CD4-positive, alpha-beta T cell treated with Interleukin-1 beta for 1 hour (primary cell): ENCODE results near the gene PDZRN3.
"Not testable (repeated sequence)": the region's sequence is repeated elsewhere in the genome, so short reads cannot be mapped to it uniquely, and the experiment has no call there.

Source experiments
- DNase-seq, 2 donors: peaks; one replicate each; pipeline ENCODE4 v3.0.0-alpha.2; 2020 to 2022

Gene PDZRN3

GRCh38 chr3:73586628-73587027, 38.1 kb downstream of the PDZRN3 start:
- no peak for DNase-seq

DNA sequence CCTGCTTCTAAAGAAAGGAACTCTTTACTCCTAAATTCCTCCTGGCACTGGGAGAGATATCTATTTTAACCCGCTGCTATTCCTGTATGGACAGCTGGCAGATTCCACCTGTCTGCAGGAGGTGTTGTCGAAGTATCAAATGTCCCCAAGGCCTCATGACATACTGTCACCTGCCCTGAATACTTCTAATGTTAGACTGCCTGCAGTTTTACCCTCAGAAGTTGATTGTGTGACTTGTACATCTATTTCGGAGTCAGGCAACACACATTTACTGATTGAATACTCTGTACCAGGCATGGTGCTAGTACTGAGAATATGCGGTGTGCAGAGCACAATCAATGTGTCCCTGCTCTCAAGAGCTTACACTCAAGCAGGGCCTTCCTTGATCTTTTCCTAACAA, 38.6 kb downstream of the PDZRN3 start:
- no peak for DNase-seq

- DNase-seq: no peak
Observed at GRCh38 chr3:73584873-73585272, 39.9 kb downstream of the PDZRN3 start.

DNA sequence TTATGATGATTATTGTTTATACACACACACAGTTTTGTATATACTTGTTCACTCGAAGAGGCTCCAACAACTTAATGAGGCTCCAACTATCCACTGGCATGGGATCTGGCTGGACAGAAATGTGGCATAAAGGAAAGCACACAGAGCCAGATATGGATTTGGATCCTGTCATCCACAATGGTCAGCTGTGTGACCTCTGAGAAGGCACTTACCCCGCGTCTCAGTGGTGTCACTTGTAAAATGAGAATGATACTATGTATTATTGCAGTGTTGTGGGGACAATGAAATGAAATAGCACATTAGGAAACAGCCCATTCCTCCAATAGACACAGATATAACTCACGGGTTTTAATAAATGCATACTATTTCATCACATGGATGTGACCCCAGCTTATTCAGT, 42.2 kb downstream of the PDZRN3 start:
- DNase-seq: no peak

GRCh38 chr3:73581134-73581846, 43.5 kb downstream of the PDZRN3 start:
- no peak for DNase-seq

GRCh38 chr3:73580343-73580742, 44.4 kb downstream of the PDZRN3 start:
- DNase-seq: no peak

DNA sequence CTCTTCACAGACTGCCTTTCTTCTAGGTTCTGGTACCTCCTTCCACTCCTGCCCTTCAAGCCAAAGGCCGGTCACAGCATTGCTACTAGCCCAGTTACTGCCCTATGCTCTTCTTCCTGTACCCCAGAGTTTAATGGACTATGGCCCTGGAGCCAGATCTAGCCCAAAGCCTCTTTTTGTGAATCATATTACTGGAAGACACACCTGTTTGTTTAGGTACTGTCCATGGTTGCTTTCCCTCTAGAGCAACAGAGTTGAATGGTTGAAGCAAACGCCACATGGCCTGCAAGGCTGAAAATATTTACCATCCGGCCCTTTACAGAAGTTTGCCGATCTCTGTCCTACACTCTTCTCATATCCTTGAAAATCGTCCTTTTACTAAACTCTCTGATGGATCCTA, 47.0 kb downstream of the PDZRN3 start:
- DNase-seq: no peak

DNA sequence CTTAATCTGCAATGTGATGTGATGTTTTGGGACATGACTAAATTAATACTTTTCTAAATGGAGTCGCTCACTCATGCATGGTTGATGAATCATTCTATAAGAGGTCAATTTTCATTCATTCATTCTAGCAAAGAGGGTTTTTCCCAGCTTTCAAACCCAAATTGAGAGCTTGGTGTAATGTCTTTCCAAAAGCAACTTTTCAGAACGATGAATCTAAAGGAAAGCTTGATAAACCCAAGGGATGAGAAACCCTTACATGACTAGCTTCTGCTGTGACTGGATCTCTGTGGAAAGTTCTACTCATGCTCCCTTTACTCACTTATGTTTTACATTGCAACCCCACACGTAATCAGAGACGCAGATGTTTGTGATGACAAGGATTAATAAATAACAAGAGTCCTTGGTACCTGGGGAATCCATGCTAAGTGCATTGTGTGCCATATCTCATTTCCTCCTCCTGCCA, 47.7 kb downstream of the PDZRN3 start:
- no peak for DNase-seq

GRCh38 chr3:73575953-73576352, 48.8 kb downstream of the PDZRN3 start:
- DNase-seq: no peak

DNA sequence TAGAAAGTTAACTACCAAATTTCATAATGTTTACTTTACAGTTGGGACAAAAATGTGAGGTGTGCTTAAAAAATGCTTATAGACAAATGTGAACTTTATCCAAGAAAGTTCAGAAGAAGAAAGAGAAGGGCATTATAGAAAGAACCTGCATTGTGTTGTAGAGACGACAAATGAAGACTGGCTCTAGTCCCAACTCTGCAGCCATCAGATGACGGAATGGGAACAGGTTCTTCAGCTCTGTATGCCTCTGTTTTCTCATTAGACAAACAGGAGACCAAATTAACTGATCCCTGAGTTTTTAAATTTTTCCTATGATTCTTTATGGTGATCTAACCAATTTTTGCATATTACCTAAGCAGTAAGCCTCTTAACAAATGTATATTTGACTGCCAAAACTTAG, 49.2 kb downstream of the PDZRN3 start:
- no peak for DNase-seq

- DNase-seq: no peak
Observed at GRCh38 chr3:73573204-73573603, 51.5 kb downstream of the PDZRN3 start.

DNA sequence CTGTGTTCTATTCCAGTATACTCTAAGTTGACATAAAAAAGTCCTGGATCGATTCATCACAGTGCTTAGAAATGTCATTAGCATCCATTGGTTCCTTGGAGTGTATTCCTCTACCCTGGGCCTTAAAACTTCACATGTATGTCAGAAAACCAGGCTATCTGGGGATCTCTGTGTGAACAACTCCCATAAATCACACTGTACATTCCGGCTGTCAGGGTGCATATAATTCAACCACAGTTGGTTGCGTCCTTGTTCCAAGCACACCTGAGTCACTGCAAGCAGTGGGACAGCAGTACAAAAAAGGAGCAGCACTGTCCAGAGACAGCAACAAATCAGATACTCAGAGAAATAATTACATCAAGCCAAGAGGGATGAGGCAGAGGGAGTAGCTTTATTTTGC, 52.4 kb downstream of the PDZRN3 start:
- DNase-seq: no peak

DNA sequence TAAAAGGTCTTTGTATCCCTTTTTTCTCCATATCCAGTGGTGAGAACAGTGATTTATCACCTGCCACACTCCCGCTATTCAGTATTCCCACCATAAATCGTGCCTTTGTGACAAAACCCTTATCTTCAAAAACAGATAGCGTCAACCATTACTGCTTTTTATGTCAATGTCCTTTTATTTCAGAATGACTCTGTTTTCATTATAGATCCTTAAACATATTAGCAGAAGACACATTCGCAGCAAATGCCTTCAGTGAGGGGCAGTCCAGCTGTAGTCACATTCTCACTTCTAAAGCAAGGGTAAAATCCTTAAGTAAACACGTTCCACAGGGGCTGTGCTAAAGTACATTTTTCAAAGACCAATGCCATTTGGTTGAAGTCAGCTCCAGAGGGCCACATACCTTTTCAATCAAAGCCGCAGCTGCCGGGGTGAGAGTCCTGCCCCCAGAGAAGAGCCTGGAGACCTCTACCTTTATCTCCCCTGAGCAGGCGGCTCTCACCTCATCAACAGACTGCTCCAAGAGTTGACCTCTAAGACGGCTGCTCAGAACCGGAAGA, 53.4 kb downstream of the PDZRN3 start:
- DNase-seq: no peak

DNA sequence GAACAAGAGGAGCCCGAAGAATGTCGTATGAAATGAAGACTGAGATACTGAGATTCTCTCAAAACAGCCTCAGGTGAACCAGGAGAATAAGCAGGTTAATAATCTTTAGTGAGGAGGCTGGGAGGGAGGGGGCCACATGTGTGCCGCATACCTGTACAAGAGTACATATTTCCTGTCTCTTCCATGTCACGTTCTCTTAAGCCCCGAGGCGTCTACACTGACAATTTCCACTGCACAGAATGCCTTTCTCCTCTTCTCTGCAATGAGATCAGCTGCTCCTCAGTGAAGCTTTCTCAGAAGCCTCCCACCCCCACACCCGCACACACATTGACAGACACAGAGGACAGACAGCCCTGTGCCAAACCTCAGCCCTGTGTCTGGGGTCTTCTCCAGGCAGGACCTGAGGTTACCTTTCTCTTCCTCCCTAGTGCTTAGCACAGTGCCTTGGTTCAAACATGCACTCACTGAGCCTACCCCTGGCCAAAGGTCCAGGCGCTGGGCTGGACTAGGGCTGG, 55.4 kb downstream of the PDZRN3 start:
- DNase-seq: no peak

GRCh38 chr3:73568371-73568862, 56.3 kb downstream of the PDZRN3 start:
- DNase-seq: no peak

DNA sequence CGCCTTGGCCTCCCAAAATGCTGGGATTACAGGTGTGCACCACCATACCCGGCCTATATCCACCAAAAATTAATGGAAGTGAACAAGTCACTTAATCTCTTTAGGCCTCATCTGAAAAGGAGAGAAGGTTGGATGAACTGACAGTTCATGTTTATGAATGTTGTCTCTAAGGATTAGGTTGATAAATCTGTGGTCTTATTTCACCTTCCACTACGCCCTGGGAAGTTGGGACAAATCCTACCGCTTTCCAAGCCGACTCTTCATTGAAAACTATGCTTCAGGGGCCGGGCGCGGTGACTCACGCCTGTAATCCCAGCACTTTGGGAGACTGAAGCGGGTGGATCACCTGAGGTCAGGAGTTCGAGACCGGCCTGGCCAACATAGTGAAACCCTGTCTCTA, 59.4 kb downstream of the PDZRN3 start:
- DNase-seq: not testable (repeated sequence)

- DNase-seq: no peak
Observed at GRCh38 chr3:73563896-73564582, 60.7 kb downstream of the PDZRN3 start.

DNA sequence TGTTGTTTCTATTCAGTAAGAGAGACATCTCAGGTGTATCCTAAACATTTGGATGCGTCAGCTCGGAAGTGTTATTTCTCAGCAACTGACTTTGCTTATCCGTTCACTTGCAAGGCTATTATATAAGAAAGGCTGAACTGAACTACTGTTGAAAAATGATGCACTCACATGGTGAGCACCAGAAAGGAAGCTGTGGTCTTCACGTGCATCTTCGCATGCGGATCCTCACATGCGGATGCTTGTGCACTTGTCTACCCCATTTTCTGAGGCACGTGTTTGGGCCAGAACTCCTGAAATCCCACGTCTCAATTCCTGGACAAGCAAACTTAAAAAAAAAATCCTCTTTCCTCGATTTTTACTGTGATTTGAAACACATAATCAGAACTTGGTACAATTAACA, 63.2 kb downstream of the PDZRN3 start:
- DNase-seq: no peak

- DNase-seq: no peak
Observed at GRCh38 chr3:73559749-73560148, 65.0 kb downstream of the PDZRN3 start.

DNA sequence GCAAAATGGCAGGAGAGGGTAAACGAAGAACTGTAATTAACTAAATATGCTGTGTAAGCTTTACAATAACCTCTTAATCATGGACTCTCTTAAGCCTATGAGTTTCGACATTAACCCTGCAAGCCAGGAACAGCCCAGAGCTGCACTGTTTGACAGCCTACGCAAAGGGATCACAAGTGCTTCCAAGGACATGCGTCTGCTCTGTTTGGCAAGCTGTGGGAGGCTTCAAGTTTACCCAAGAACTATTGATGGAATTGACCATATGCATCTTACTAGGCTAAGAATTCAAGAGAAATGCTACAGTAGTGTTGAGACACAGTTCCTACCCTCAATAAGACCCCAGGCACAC, 66.0 kb downstream of the PDZRN3 start:
- DNase-seq: no peak

DNA sequence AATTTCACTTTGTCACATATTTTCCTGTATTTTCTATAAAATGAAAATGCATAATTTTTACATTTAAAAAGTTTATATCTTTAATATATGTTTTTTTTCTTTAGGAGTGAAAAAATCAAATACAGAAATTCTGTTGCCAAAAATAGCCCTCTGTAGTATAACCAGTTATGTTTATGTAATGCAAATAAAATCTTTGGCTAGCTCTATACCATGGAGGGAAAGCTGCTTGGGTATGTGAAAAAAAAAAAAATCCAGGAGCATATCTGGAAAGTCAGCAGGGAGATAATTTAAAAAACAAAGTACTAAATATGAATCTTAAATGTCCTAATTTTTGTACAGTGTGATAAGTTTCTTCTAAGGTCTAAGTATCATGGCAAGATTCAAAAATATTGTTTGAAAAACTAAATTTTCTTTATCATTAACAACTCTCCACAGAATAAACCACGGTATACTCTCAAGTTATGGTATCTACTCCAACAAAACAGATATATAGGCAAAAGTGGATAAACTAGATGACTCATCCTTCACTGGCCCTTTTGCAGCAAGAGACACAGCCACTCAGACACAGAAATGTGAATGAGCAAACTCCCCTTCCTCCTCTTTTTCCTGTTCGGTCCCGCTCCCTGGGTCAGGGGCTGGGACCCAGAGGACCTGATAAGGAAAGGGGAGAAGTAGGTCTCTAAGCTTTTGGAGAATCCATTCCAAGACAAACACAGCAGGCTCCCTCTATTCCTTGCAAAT, 66.6 kb downstream of the PDZRN3 start:
- DNase-seq: no peak

DNA sequence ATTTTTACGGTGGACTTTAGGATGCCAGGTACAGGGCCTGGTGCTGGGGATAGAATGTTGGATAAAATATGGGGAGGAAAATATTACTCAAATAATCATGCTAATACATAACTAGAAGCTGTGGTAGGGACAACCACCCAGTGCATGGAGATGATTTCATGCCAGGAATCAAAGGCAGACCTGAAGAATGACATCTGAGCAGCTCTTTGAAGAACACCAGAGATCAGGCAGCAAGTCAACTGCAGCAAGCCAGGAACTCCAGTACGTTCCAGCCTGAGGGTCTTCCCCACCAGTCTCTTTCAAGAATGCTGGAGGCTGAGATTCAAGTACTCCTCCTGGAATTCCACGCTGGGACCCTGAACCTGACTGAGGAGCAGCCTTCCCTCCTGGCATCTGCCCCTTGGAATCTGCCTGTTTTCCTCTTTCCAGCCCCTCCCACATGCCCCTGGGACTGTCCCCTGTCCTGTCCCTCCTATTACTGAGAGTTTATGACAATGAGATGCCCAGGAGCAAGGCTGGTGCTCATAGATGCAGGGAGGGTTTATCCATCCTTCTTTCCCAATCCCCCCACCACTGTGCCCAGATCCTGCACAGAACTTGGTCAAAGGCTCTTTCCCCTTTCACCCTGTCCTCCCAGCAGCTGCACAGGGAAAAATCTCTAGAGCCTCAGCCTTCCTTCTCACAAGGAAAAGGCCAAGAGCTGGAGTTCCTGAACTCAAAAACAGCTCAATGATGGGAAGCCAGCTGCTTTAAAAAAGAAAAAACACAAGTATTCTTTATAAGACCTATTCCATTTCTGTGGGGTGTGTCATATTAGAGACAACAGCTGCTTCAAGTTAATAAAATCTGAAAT, 68.0 kb downstream of the PDZRN3 start:
- DNase-seq: no peak
